Hematopoietic multipotent progenitor cell (in vitro differentiated cells): ENCODE results near the gene ENPP1. TPM values are rescaled to one million over a fixed set of nuclear protein-coding genes. Genes with fewer than 3 reads are reported as not detected.
A peak's percentile ranks its signal among the peaks of the same experiment; 100 is the strongest.

Experiments
- DNase-seq, 3 donors: peaks; one replicate each; pipeline ENCODE4 v3.0.0-alpha.2; 2011 to 2015; ENCODE audit warnings: low read depth in 2 of 3, low spot score in 2 of 3
- total RNA-seq: library from RNA; depleted of rRNA; stranded (reverse); fragments of >200 nt; gene quantifications from one replicate; pipeline ENCODE4 v1.2.3, GENCODE V29; 2012

ENPP1 gene
- total RNA-seq, 1 donor: under 0.01 TPM

- no peak for DNase-seq
These were observed 23.3 kb upstream of the ENPP1 start for GRCh38 chr6:131784561-131784960.

GRCh38 chr6:131787079-131787478 is 20.7 kb upstream of the ENPP1 start:
- DNase-seq: no peak

- DNase-seq: no peak
These were observed 19.8 kb upstream of the ENPP1 start for GRCh38 chr6:131787766-131788712.

- peak in 2 of 3 donors; percentile 17 to 24 for DNase-seq
These were observed 18.6 kb upstream of the ENPP1 start for GRCh38 chr6:131789219-131789618.

- no peak for DNase-seq
These were observed 16.3 kb upstream of the ENPP1 start for GRCh38 chr6:131791476-131791875.

- DNase-seq: no peak
These were observed 15.7 kb upstream of the ENPP1 start for GRCh38 chr6:131792091-131792496.

GRCh38 chr6:131795366-131795765 is 12.5 kb upstream of the ENPP1 start:
- DNase-seq: no peak

GRCh38 chr6:131802347-131802746 is 5.5 kb upstream of the ENPP1 start:
- no peak for DNase-seq

- no peak for DNase-seq
These were observed 4.6 kb upstream of the ENPP1 start for GRCh38 chr6:131803007-131803769.

GRCh38 chr6:131804131-131804530 is 3.7 kb upstream of the ENPP1 start:
- DNase-seq: no peak

- DNase-seq: no peak
These were observed 538 bp upstream of the ENPP1 start for GRCh38 chr6:131807321-131807643.

GRCh38 chr6:131808460-131809269 is 845 bp downstream of the ENPP1 start:
- DNase-seq: no peak

GRCh38 chr6:131811500-131811899 is 3.7 kb downstream of the ENPP1 start:
- no peak for DNase-seq

- DNase-seq: no peak
These were observed 6.2 kb downstream of the ENPP1 start for GRCh38 chr6:131813991-131814390.

- DNase-seq: no peak
These were observed 9.0 kb downstream of the ENPP1 start for GRCh38 chr6:131816869-131817268.

- DNase-seq: peak in 1 of 3 donors; percentile 30
These were observed 11.8 kb downstream of the ENPP1 start for GRCh38 chr6:131819572-131820124.

- DNase-seq: no peak
These were observed 13.4 kb downstream of the ENPP1 start for GRCh38 chr6:131821010-131821807.

- no peak for DNase-seq
These were observed 14.3 kb downstream of the ENPP1 start for GRCh38 chr6:131822119-131822518.

- DNase-seq: no peak
These were observed 15.6 kb downstream of the ENPP1 start for GRCh38 chr6:131823276-131823902.
